CD14-positive monocyte (primary cell): ENCODE measurements around the gene TRIM7. TPM values are rescaled to one million over a fixed set of nuclear protein-coding genes. Genes with fewer than 3 reads are reported as not detected.

Experiments used
- DNase-seq, 3 donors: peaks; one replicate each; pipeline ENCODE4 v3.0.0-alpha.2; 2011 to 2022
- H2AFZ ChIP-seq: 2 replicates; pipeline ENCODE4 v1.6.0; 2012; ENCODE audit warnings: mild to moderate bottlenecking, low read depth, low read length, inconsistent platforms; ENCODE audit not compliant: insufficient read depth, poor library complexity, severe bottlenecking
- H3K27ac ChIP-seq, 2 donors: 1 replicate in 1 of 2; 2 replicates in 1 of 2; pipeline ENCODE4 v1.5.1; 2012 to 2013; ENCODE audit warnings: low read length in 2 of 2, control low read depth in 1 of 2, inconsistent platforms in 1 of 2, low read depth in 1 of 2, mild to moderate bottlenecking in 1 of 2
- H3K27me3 ChIP-seq, 2 donors: one replicate each; pipeline versions ENCODE4 v1.6.0 to v1.6.1; 2011 to 2013; ENCODE audit warnings: low read length in 2 of 2; ENCODE audit not compliant: control insufficient read depth in 2 of 2, insufficient read depth in 2 of 2
- H3K36me3 ChIP-seq, 2 donors: replicated peaks in 1 of 2; 1 replicate in 1 of 2; 2 replicates in 1 of 2; pipeline versions ENCODE4 v1.5.1 to v1.6.1; 2012 to 2013; ENCODE audit warnings: low read length in 2 of 2, control low read depth in 1 of 2, inconsistent platforms in 1 of 2, mild to moderate bottlenecking in 1 of 2; ENCODE audit not compliant: insufficient read depth in 2 of 2, control insufficient read depth in 1 of 2
- H3K4me1 ChIP-seq, 2 donors: 1 replicate in 1 of 2; 2 replicates in 1 of 2; pipeline versions ENCODE4 v1.5.1 to v1.6.1; 2012 to 2013; ENCODE audit warnings: low read length in 2 of 2, control low read depth in 1 of 2, inconsistent platforms in 1 of 2, mild to moderate bottlenecking in 1 of 2, moderate library complexity in 1 of 2; ENCODE audit not compliant: insufficient read depth in 2 of 2, control insufficient read depth in 1 of 2
- H3K4me2 ChIP-seq: replicated peaks from 2 replicates; pipeline ENCODE3; 2012; ENCODE audit warnings: low read length, moderate library complexity, mild to moderate bottlenecking; ENCODE audit not compliant: poor library complexity, severe bottlenecking; ENCODE audit errors: extremely low read depth
- H3K4me3 ChIP-seq, 3 experiments: fragments of 200-600 bp in 1 of 3; sonication (generic) in 1 of 3; replicated peaks in 1 of 3; 1 replicate in 2 of 3; 2 replicates in 1 of 3; pipeline ENCODE4 v1.5.1; 2011 to 2013; ENCODE audit warnings: low read length in 3 of 3, mild to moderate bottlenecking in 3 of 3, control low read depth in 2 of 3, low read depth in 2 of 3, inconsistent platforms in 1 of 3, moderate library complexity in 1 of 3
- H3K79me2 ChIP-seq: 2 replicates; pipeline ENCODE4 v1.6.0; 2012; ENCODE audit warnings: mild to moderate bottlenecking, control low read depth, inconsistent platforms, low read length, moderate library complexity; ENCODE audit not compliant: insufficient read depth
- H3K9ac ChIP-seq: 2 replicates; pipeline ENCODE4 v1.6.0; 2017; ENCODE audit warnings: low read length, mild to moderate bottlenecking; ENCODE audit not compliant: insufficient read depth, poor library complexity, severe bottlenecking
- H3K9me3 ChIP-seq, 2 donors: replicated peaks in 1 of 2; 1 replicate in 1 of 2; 2 replicates in 1 of 2; pipeline versions ENCODE4 v1.5.1 to v1.6.1; 2012 to 2013; ENCODE audit warnings: low read length in 2 of 2, control low read depth in 1 of 2; ENCODE audit not compliant: control insufficient read depth in 1 of 2, insufficient read depth in 1 of 2
- H4K20me1 ChIP-seq: 2 replicates; pipeline ENCODE4 v1.6.0; 2012; ENCODE audit warnings: mild to moderate bottlenecking, low read length, control low read depth, moderate library complexity; ENCODE audit not compliant: insufficient read depth
- H3K27ac Mint-ChIP-seq, 7 donors: one replicate each; pipeline ENCODE4 v1.8.0; 2020; ENCODE audit warnings: mild to moderate bottlenecking in 7 of 7, mixed read lengths in 7 of 7, moderate library complexity in 6 of 7, inconsistent platforms in 2 of 7
- H3K27me3 Mint-ChIP-seq, 3 donors: one replicate each; pipeline ENCODE4 v1.8.0; 2021 to 2022; ENCODE audit warnings: low read depth in 3 of 3, mild to moderate bottlenecking in 3 of 3, mixed read lengths in 3 of 3, moderate library complexity in 3 of 3, inconsistent platforms in 1 of 3
- H3K36me3 Mint-ChIP-seq, 2 donors: one replicate each; pipeline ENCODE4 v1.8.0; 2020; ENCODE audit warnings: mixed read lengths in 2 of 2, inconsistent platforms in 1 of 2, mild to moderate bottlenecking in 1 of 2
- H3K4me1 Mint-ChIP-seq: one replicate; pipeline ENCODE4 v1.8.0; 2020; ENCODE audit warnings: mild to moderate bottlenecking, mixed read lengths
- H3K4me3 Mint-ChIP-seq, 2 donors: one replicate each; pipeline ENCODE4 v1.8.0; 2020; ENCODE audit warnings: mild to moderate bottlenecking in 2 of 2, mixed read lengths in 2 of 2, moderate library complexity in 1 of 2
- H3K9me3 Mint-ChIP-seq, 7 donors: one replicate each; pipeline ENCODE4 v1.8.0; 2020 to 2022; ENCODE audit warnings: mixed read lengths in 7 of 7, mild to moderate bottlenecking in 6 of 7, moderate library complexity in 6 of 7, inconsistent platforms in 2 of 7
- WGBS: methylation state at CpG from one replicate; pipeline ENCODE4 v1.1.5; 2013; ENCODE audit warnings: missing lambda C conversion rate; ENCODE audit not compliant: insufficient coverage; 5-methylcytosine and 5-hydroxymethylcytosine counted together
- intact Hi-C, 2 donors: fragments of 100-400 bp; cut with micrococcal nuclease; formaldehyde crosslinking; loops; one replicate each; pipeline versions ENCODE4 v1.15.0 to v1.15.1; 2023
- polyA plus RNA-seq, 3 donors: library from polyadenylated mRNA; depleted of rRNA in 1 of 3; unstranded in 2 of 3; stranded (reverse) in 1 of 3; fragments of 300-500 nt in 2 of 3; fragments of >200 nt in 1 of 3; fragmentation: Illumina TruSeq in 2 of 3; gene quantifications; 1 replicate in 2 of 3; 2 replicates in 1 of 3; pipeline ENCODE4 v1.2.3, GENCODE V29; 2012 to 2021
- TF ChIP-seq, protein P1 (sequence below): fragments of 200-600 bp; IDR thresholded peaks from one replicate; pipeline ENCODE4 v1.8.0; 2022; ENCODE audit warnings: antibody characterized with exemption, mild to moderate bottlenecking

Gene TRIM7
- polyA plus RNA-seq, 3 donors = 9.5 to 12.8 (median 10.3) TPM

DNA sequence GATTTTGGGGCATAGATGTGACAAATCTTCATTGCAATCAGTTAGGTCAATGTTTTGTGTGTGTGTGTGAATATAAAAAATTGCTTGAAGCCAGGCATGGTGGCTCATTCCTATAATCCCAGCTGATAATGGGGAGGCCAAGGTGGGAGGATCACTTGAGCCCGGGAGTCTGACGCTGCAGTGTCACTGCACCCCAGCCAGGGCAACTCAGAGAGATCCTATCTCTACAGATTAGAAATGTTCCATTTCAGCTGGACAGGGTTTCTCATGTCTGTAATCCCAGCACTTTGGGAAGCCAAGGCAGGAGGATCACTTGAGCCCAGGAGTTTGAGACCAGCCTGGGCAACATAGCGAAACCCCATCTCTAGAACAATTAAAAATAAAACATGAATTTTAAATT is 46.1 kb downstream of the TRIM7 start:
- Histone ChIP-seq H3K27me3 (peaks cover 0 to 12% of the 10 kb centered on the region in 2 donors), H3K9me3 (peaks cover 0 to 8% of the 10 kb centered on the region in 2 donors), H3K27ac (no peak overlapping the region), H2AFZ (no peak overlapping the region), H3K79me2 (no peaks in the 10 kb centered on the region), H3K4me2 (no peak overlapping the region), H3K9ac (no peak overlapping the region), H4K20me1 (no peaks in the 10 kb centered on the region), H3K36me3 (no peaks in the 10 kb centered on the region), H3K4me3 (no peak overlapping the region), H3K4me1 (peaks cover 9 to 10% of the 10 kb centered on the region in 2 donors)
- intact Hi-C loops = loop anchor here (10.0 kb wide), 3 partner anchors 294 to 374 kb away; partner anchors contain the start of genes ZFP62 (in 2 of the 2) and MGAT1 (in 1 of the 2)
- H3K4me3 Mint-ChIP-seq = no peak overlapping the region
- H3K36me3 Mint-ChIP-seq = peaks cover 0 to 2% of the 10 kb centered on the region in 2 donors
- peaks cover 11 to 22% (median 20%) of the 10 kb centered on the region in 3 donors for H3K27me3 Mint-ChIP-seq
- H3K9me3 Mint-ChIP-seq = peaks cover 2 to 7% (median 6%) of the 10 kb centered on the region in 7 donors
- no peak for DNase-seq
- 100% methylated on average over 2 of the region's 3 CpGs for WGBS
- no peak overlapping the region for H3K27ac Mint-ChIP-seq
- peaks cover 21% of the 10 kb centered on the region for H3K4me1 Mint-ChIP-seq
- TF ChIP-seq, protein P1, sequence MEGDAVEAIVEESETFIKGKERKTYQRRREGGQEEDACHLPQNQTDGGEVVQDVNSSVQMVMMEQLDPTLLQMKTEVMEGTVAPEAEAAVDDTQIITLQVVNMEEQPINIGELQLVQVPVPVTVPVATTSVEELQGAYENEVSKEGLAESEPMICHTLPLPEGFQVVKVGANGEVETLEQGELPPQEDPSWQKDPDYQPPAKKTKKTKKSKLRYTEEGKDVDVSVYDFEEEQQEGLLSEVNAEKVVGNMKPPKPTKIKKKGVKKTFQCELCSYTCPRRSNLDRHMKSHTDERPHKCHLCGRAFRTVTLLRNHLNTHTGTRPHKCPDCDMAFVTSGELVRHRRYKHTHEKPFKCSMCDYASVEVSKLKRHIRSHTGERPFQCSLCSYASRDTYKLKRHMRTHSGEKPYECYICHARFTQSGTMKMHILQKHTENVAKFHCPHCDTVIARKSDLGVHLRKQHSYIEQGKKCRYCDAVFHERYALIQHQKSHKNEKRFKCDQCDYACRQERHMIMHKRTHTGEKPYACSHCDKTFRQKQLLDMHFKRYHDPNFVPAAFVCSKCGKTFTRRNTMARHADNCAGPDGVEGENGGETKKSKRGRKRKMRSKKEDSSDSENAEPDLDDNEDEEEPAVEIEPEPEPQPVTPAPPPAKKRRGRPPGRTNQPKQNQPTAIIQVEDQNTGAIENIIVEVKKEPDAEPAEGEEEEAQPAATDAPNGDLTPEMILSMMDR = no peak

DNA sequence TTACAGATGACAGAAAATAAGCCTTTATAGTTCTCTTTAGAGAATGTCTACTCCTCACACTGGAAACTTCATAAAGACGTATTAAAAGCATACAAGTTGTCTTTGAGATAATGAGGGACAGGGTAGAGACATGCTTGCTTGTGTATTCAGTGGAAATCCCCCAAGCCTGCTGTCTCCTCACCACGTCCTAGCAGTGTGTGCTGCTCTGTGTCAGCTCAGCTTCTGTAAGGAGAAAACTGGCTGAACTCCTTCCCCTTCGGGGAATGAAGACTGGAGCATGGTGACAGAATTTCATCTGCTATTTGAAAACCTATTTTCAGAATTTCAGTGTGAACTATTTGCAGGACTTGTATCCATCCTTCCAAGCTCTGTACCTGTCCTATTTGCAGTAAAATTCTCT is 48.2 kb downstream of the TRIM7 start:
- H3K4me3 Mint-ChIP-seq = no peak overlapping the region
- Histone ChIP-seq H3K79me2 (no peaks in the 10 kb centered on the region), H2AFZ (no peak overlapping the region), H3K4me2 (no peak overlapping the region), H3K36me3 (no peaks in the 10 kb centered on the region), H3K4me3 (no peak overlapping the region), H3K27me3 (no peaks in the 10 kb centered on the region), H3K9ac (no peak overlapping the region), H3K4me1 (peaks cover 3 to 5% of the 10 kb centered on the region in 2 donors), H4K20me1 (no peaks in the 10 kb centered on the region), H3K27ac (no peak overlapping the region), H3K9me3 (peaks cover 0 to 8% of the 10 kb centered on the region in 2 donors)
- no peak for DNase-seq
- intact Hi-C loops = loop anchor here (10.0 kb wide), 3 partner anchors 292 to 372 kb away; partner anchors contain the start of genes ZFP62 (in 2 of the 2) and MGAT1 (in 1 of the 2)
- 89% methylated on average over 1 of the region's 3 CpGs for WGBS
- H3K36me3 Mint-ChIP-seq = no peaks in the 10 kb centered on the region
- peaks cover 14% of the 10 kb centered on the region for H3K4me1 Mint-ChIP-seq
- no peak overlapping the region for H3K27ac Mint-ChIP-seq
- peaks cover 3 to 14% (median 12%) of the 10 kb centered on the region in 3 donors for H3K27me3 Mint-ChIP-seq
- H3K9me3 Mint-ChIP-seq = peaks cover 0 to 9% (median 3%) of the 10 kb centered on the region in 7 donors
- TF ChIP-seq, protein P1 = no peak
